Esophagus (tissue), 2 donors: ENCODE results near the gene ERO1B. TPM values are rescaled to one million over a fixed set of nuclear protein-coding genes. Genes with fewer than 3 reads are reported as not detected.

Experiments used
- H3K27ac ChIP-seq, 2 donors: one replicate each; pipeline ENCODE4 v1.5.1; 2013; ENCODE audit warnings: low read depth in 2 of 2, mild to moderate bottlenecking in 2 of 2, inconsistent platforms in 1 of 2, low read length in 1 of 2, moderate library complexity in 1 of 2
- H3K27me3 ChIP-seq, 2 donors: one replicate each; pipeline ENCODE4 v1.6.1; 2013; ENCODE audit warnings: low read length in 2 of 2, control low read depth in 1 of 2, mild to moderate bottlenecking in 1 of 2; ENCODE audit not compliant: insufficient read depth in 2 of 2, control insufficient read depth in 1 of 2
- H3K36me3 ChIP-seq, 2 donors: one replicate each; pipeline ENCODE4 v1.6.1; 2013; ENCODE audit warnings: low read length in 1 of 2; ENCODE audit not compliant: control insufficient read depth in 2 of 2, insufficient read depth in 2 of 2
- H3K4me1 ChIP-seq, 2 donors: one replicate each; pipeline ENCODE4 v1.6.1; 2013; ENCODE audit warnings: low read length in 1 of 2; ENCODE audit not compliant: control insufficient read depth in 2 of 2, insufficient read depth in 2 of 2
- H3K4me3 ChIP-seq, 2 donors: one replicate each; pipeline ENCODE4 v1.5.1; 2013; ENCODE audit warnings: low read length in 2 of 2, mild to moderate bottlenecking in 2 of 2, low read depth in 1 of 2, moderate library complexity in 1 of 2
- H3K9me3 ChIP-seq, 2 donors: one replicate each; pipeline ENCODE4 v1.6.1; 2013; ENCODE audit warnings: mild to moderate bottlenecking in 2 of 2, low read depth in 1 of 2, low read length in 1 of 2, moderate library complexity in 1 of 2; ENCODE audit not compliant: control insufficient read depth in 2 of 2, insufficient read depth in 1 of 2
- WGBS, 2 donors: extraction: QIAGEN DNeasy Blood & Tissue Kit; methylation state at CpG; one replicate each; pipeline ENCODE4 v1.1.7; 2013; 5-methylcytosine and 5-hydroxymethylcytosine counted together
- polyA plus RNA-seq, 2 donors: library from polyadenylated mRNA; stranded (reverse); fragments of 200-250 nt; gene quantifications; one replicate each; pipeline ENCODE4 v1.2.3, GENCODE V29; 2013
- donor health status: healthy with polysubstance abuse.
- donor health status: Bipolar disorder and iron deficiency.

The ERO1B gene
- polyA plus RNA-seq, 2 donors, result 1.1 to 1.8 TPM

- no peak overlapping the region for H3K4me3 ChIP-seq
- H3K27me3 ChIP-seq, result no peaks in the 10 kb centered on the region
- H3K9me3 ChIP-seq, result no peaks in the 10 kb centered on the region
- H3K4me1 ChIP-seq, result no peaks in the 10 kb centered on the region
- no peaks in the 10 kb centered on the region for H3K36me3 ChIP-seq
- WGBS, 2 donors, result 83 to 89% methylated on average over 1 of the region's 1 CpG
- H3K27ac ChIP-seq, result no peak overlapping the region
Measured at GRCh38 chr1:236261033-236261432, 20.7 kb downstream of the ERO1B start.

- Histone ChIP-seq H3K4me3 (no peak overlapping the region), H3K4me1 (no peaks in the 10 kb centered on the region), H3K9me3 (no peaks in the 10 kb centered on the region), H3K36me3 (no peaks in the 10 kb centered on the region), H3K27ac (no peak overlapping the region), H3K27me3 (no peaks in the 10 kb centered on the region)
- 64 to 83% methylated on average over 1 of the region's 1 CpG for WGBS, 2 donors
Measured at GRCh38 chr1:236259043-236259442, 22.7 kb downstream of the ERO1B start.

- H3K9me3 ChIP-seq, result no peaks in the 10 kb centered on the region
- no peaks in the 10 kb centered on the region for H3K36me3 ChIP-seq
- H3K27me3 ChIP-seq, result no peaks in the 10 kb centered on the region
- no peak overlapping the region for H3K27ac ChIP-seq
- no peaks in the 10 kb centered on the region for H3K4me1 ChIP-seq
- H3K4me3 ChIP-seq, result no peak overlapping the region
- WGBS, 2 donors, result 85 to 96% methylated on average over 4 of the region's 4 CpGs
Measured at GRCh38 chr1:236258114-236258622, 23.6 kb downstream of the ERO1B start.

DNA sequence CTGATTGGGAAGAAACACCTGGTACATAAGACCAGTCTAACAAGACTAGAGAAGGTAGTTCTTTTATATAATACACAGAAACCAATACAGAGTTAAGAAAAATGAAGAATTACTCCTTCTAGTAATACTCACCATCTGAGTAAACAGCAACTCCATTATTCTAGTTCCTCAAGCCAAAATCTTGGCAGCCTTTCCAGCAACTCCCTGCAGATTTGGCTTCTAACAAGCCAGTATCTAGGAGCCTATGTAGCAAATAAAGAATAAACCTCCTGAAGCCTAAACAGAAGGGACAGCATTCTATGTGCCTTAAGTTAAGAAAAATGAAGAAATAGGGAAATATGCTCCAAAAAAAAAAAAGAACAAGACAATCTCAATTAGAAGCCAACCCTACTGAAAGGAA, 24.5 kb downstream of the ERO1B start:
- Histone ChIP-seq H3K4me1 (no peaks in the 10 kb centered on the region), H3K36me3 (no peaks in the 10 kb centered on the region), H3K4me3 (no peak overlapping the region), H3K27ac (no peak overlapping the region), H3K9me3 (no peaks in the 10 kb centered on the region), H3K27me3 (no peaks in the 10 kb centered on the region)

DNA sequence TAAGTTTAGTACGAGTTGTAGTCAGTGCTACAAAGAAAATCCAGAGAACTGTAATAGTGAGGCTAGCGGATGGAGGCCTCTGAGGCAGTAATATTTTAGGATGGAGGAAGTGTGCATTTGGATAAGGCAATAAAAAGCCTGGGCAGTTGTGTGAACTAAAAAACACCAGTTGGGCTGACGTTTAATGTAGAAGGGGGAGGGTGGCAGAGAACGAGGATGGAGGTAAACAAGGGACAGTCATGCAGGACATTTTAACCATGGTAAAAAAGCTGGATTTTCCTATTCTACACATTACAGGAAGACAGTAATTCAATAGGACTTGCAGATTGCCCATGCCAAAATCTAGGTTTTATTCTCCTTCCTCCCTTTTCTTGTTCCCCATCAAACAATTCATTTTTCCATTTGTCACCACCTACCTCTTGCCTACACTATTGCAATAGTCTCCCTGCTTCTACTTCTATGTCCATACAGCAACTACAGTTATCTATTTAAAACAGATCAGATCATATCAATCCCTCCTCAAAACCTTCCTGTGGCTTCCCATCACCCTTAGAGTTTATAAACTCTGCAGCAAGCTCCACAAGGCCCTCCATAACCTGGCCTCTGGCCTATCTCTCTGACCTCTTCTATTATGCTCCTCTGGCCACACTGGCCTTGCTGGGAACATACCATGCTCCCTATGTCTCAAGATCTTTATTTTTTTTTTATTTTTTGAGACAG, 27.7 kb downstream of the ERO1B start:
- Histone ChIP-seq H3K36me3 (no peaks in the 10 kb centered on the region), H3K27ac (no peak overlapping the region), H3K9me3 (no peaks in the 10 kb centered on the region), H3K4me3 (no peak overlapping the region), H3K4me1 (no peaks in the 10 kb centered on the region), H3K27me3 (no peaks in the 10 kb centered on the region)
- WGBS, 2 donors, result 73 to 86% methylated on average over 4 of the region's 4 CpGs

- Histone ChIP-seq H3K27ac (no peak overlapping the region), H3K27me3 (no peaks in the 10 kb centered on the region), H3K9me3 (no peaks in the 10 kb centered on the region), H3K4me3 (no peak overlapping the region), H3K36me3 (no peaks in the 10 kb centered on the region), H3K4me1 (no peaks in the 10 kb centered on the region)
- WGBS, 2 donors, result 88 to 99% methylated on average over 1 of the region's 1 CpG
Measured at GRCh38 chr1:236253119-236253518, 28.6 kb downstream of the ERO1B start.

DNA sequence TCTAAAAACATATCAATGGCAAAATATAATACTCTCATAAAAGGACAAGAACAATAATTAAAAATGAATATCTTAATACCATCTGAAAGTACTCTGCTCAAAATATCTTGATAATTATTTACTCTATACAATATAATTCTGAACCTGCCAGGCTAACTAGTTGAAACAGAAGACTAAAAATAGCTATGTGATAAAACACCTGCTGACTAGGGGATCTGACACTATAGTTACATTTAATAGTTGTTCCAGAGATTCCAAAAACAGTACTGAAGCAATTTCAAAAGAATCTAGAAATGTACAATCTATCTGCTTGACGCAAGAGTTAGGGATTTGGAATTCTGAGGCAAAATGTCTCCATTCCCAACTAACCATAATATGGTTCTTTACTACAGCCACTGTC, 30.2 kb downstream of the ERO1B start:
- Histone ChIP-seq H3K27ac (no peak overlapping the region), H3K9me3 (no peaks in the 10 kb centered on the region), H3K36me3 (no peaks in the 10 kb centered on the region), H3K4me1 (no peaks in the 10 kb centered on the region), H3K27me3 (no peaks in the 10 kb centered on the region), H3K4me3 (no peak overlapping the region)
- 97 to 100% methylated on average over 1 of the region's 1 CpG for WGBS, 2 donors

- Histone ChIP-seq H3K27me3 (no peaks in the 10 kb centered on the region), H3K9me3 (no peaks in the 10 kb centered on the region), H3K36me3 (no peaks in the 10 kb centered on the region), H3K4me3 (no peak overlapping the region), H3K4me1 (no peaks in the 10 kb centered on the region), H3K27ac (no peak overlapping the region)
- WGBS, 2 donors, result 98% methylated on average over 3 of the region's 3 CpGs
Measured at GRCh38 chr1:236247286-236247685, 34.5 kb downstream of the ERO1B start.

DNA sequence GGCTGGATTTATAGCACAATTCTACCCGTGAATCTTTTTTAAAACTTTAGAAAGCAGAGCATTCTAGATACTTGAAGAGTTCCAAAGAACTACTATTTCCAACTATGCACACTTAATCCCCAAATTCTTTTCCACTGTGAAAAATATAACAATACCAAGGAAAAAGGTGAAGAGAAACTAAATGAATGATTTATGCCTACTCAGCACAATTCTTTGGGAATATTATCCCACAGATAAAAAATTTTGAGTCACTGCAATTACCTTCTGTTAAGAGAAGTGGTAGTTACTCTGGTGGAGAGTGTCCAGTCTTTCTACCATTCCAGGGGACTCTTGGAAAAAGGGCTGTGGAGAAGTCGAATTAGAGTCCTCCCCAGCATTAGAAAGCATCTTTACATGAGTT, 39.2 kb downstream of the ERO1B start:
- no peaks in the 10 kb centered on the region for H3K9me3 ChIP-seq
- H3K4me3 ChIP-seq, result no peak overlapping the region
- H3K4me1 ChIP-seq, result no peaks in the 10 kb centered on the region
- H3K27ac ChIP-seq, result no peak overlapping the region
- H3K36me3 ChIP-seq, result no peaks in the 10 kb centered on the region
- H3K27me3 ChIP-seq, result no peaks in the 10 kb centered on the region
- WGBS, 2 donors, result 90 to 94% methylated on average over 2 of the region's 2 CpGs

DNA sequence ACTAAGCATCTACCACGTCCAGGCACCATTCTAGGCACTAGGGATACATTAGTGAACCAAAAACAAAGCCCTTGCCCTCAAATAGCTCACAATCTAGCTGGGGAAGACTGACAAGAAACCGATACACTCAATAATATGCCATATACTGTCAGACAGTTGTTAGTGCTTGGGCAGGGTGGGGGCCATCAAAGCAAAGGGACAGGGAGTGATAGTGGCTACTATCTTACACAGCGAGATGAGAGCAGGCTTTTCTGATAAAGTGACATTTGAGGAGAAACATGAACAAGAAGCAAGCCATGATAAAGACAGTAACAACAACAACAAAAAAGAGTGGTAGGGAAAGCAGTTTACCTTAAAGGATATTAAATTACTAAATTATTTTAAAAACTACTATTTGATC, 41.1 kb downstream of the ERO1B start:
- Histone ChIP-seq H3K36me3 (no peaks in the 10 kb centered on the region), H3K27ac (no peak overlapping the region), H3K4me1 (no peaks in the 10 kb centered on the region), H3K27me3 (no peaks in the 10 kb centered on the region), H3K4me3 (no peak overlapping the region), H3K9me3 (no peaks in the 10 kb centered on the region)
- 91 to 94% methylated on average over 3 of the region's 3 CpGs for WGBS, 2 donors
